Fibroblast of the aortic adventitia (primary cell): ENCODE data around the gene NHLRC3. TPM values are rescaled to one million over a fixed set of nuclear protein-coding genes. Genes with fewer than 3 reads are reported as not detected.

Experiments used
- DNase-seq: peaks from one replicate; pipeline ENCODE4 v3.0.0-alpha.2; 2010; ENCODE audit warnings: low read depth
- H3K4me3 ChIP-seq: 2 replicates; pipeline ENCODE4 v1.5.1; 2011; ENCODE audit warnings: low read depth, mild to moderate bottlenecking, control low read depth, low read length, moderate library complexity
- total RNA-seq: library from RNA; depleted of rRNA; stranded (reverse); fragments of >200 nt; gene quantifications from 2 replicates; pipeline ENCODE4 v1.2.3, GENCODE V29; 2012; ENCODE audit warnings: low replicate concordance
- TF ChIP-seq, protein P1 (sequence below): IDR thresholded peaks from 2 replicates; pipeline ENCODE4 v1.5.1; 2011; ENCODE audit warnings: mild to moderate bottlenecking, low read length, control low read depth, inconsistent platforms; ENCODE audit not compliant: insufficient read depth

NHLRC3 gene
- total RNA-seq, 1 donor: 21.2 TPM

- TF ChIP-seq, protein P1, sequence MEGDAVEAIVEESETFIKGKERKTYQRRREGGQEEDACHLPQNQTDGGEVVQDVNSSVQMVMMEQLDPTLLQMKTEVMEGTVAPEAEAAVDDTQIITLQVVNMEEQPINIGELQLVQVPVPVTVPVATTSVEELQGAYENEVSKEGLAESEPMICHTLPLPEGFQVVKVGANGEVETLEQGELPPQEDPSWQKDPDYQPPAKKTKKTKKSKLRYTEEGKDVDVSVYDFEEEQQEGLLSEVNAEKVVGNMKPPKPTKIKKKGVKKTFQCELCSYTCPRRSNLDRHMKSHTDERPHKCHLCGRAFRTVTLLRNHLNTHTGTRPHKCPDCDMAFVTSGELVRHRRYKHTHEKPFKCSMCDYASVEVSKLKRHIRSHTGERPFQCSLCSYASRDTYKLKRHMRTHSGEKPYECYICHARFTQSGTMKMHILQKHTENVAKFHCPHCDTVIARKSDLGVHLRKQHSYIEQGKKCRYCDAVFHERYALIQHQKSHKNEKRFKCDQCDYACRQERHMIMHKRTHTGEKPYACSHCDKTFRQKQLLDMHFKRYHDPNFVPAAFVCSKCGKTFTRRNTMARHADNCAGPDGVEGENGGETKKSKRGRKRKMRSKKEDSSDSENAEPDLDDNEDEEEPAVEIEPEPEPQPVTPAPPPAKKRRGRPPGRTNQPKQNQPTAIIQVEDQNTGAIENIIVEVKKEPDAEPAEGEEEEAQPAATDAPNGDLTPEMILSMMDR: no peak
- DNase-seq: no peak
- no peak overlapping the region for H3K4me3 ChIP-seq
Measured at GRCh38 chr13:39016087-39016486, 22.2 kb upstream of the NHLRC3 start.

GRCh38 chr13:39016787-39017186, 21.5 kb upstream of the NHLRC3 start:
- TF ChIP-seq, protein P1: peak; percentile 48
- no peak overlapping the region for H3K4me3 ChIP-seq
- DNase-seq: peak; percentile 13

GRCh38 chr13:39020853-39021462, 17.3 kb upstream of the NHLRC3 start:
- TF ChIP-seq, protein P1: no peak
- H3K4me3 ChIP-seq: no peak overlapping the region
- DNase-seq: no peak

DNA sequence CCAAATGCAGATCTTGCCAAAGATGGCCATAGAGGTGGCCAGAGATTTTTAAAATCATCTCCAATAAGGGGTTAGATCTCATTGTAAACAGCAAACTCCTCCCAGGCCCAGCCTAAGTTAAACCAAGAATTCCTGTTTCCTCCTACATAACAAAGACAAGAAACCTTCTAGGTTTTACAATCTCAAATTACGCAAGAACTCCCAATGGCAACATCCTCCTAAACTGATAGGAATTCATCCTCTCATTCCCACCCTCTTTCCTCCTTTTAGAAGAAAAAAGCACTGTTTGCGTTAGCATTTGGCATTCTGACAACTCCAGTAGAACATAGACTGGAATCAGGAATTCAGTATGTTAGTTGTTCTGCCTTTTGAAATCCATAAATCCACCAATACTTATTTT, 14.9 kb upstream of the NHLRC3 start:
- TF ChIP-seq, protein P1: no peak
- H3K4me3 ChIP-seq: no peak overlapping the region
- peak; percentile 30 for DNase-seq

- H3K4me3 ChIP-seq: no peak overlapping the region
- no peak for DNase-seq
- TF ChIP-seq, protein P1: no peak
Measured at GRCh38 chr13:39023761-39024160, 14.5 kb upstream of the NHLRC3 start.

- TF ChIP-seq, protein P1: no peak
- DNase-seq: no peak
- H3K4me3 ChIP-seq: no peak overlapping the region
Measured at GRCh38 chr13:39025433-39025839, 12.8 kb upstream of the NHLRC3 start.

DNA sequence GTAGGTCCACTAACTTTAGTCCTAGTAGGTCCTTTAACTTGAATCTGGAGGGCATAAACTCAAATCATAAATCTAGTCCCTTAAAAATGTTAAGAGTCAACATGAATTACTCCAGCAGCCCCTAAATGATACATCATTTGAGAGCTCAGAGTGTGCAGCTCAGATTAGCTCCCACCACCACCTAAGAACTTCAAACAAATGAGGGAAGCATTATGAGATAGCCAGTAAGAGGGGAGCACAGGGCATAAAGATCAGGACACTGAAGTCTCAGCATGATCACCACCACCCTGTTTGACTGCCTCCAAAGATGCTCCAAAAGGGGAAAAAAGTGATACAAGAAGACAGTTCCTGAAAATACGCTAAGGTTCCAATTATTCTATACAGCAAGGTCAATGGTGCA, 6.1 kb upstream of the NHLRC3 start:
- DNase-seq: no peak
- TF ChIP-seq, protein P1: no peak
- no peak overlapping the region for H3K4me3 ChIP-seq
